ENCODE measurements around the gene TEF.

Gene TEF, protein sequence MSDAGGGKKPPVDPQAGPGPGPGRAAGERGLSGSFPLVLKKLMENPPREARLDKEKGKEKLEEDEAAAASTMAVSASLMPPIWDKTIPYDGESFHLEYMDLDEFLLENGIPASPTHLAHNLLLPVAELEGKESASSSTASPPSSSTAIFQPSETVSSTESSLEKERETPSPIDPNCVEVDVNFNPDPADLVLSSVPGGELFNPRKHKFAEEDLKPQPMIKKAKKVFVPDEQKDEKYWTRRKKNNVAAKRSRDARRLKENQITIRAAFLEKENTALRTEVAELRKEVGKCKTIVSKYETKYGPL

DNA sequence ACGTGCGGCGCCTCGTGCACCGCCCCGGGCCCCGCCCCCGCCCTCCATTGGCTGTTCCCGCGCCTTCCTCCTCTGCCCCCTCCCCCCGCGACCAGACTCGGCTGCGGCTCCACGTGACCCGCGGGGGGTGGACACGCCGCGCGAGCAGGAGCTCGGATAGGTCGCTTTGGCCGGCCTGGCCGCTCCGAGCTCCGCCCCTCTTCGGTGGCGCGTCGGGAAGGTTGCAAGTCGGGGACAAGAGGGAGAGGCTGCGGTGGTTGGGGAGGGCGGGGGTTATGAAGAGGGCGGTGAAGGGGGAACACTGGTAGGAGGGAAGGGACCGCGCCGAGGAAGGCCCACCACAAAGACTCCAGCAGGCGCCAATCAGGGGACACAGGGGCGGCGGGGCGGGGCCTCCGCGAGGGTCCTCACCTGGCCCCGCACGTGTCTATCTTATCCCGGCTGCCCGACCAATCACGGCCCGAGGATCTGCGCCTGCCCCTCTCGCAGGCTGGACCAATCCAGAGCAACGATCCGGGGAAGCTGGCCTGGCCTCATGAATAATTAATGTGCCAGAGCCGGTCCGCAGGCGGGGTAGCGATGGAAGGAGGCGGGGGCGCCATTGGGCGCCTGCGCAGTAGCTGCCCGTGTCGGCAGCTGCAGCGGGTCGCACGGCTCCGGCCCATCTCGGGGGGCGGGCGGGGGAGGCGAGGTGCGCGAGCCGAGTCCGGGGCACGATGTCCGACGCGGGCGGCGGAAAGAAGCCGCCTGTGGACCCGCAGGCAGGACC is at the start of gene TEF:
TEF (plus strand) TSS at position 614 of the 769 bp plus-strand sequence; CDS start at position 717, 103 bp downstream.
- Histone ChIP-seq H3K4me1 (ENCODE audit: insufficient read depth, low read length) (0 out of 2 replicates have a peak, but pooled peaks cover 5% of the 10 kb centered on the region), H3K9ac (ENCODE audit: low read depth, low read length) (peak within 1 kb of the TSS; percentile 77), H3K9me3 (ENCODE audit: control insufficient read depth, insufficient read depth, low read length) (no peaks in the 10 kb centered on the region), H3K36me3 (ENCODE audit: insufficient read depth, low read length) (no peaks in the 10 kb centered on the region)

DNA sequence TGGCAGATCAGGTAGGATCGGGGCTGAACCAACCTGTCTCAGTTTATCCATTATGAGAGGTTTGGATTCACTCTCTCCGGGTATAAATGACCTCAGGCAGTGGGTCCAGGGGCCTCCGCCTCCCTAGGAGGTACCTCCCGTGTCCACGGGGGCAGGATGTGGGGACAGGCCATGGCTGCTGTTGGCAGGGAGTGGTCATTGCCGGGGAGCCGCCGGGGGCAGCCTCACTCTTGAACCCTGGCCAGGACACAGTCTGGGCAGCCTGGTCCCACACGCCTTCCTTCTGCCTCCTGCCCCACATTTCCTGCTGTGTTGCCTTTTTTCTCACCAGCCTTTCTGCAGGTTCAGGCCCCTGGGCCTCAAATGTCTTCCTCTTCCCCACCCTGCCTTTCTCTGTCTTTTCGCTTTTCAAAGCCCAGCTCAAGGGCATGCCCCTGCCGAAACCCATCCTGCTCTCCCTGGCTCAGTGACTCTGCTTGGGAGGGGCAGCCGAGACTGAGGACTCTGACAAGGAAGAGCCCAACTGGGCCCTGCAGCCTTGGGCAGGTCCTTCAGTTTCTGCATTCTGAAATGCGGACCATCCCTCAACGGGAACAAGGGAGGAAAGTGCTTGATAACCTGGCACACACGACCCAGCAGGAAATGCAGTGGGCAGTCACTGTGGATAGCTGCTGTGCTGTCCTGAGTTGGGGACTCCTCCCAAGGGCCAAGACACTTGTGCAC is 49.4 kb upstream of the TEF start:
- no peaks in the 10 kb centered on the region for H3K4me1 ChIP-seq (ENCODE audit: insufficient read depth, low read length)
- no peak overlapping the region for H3K9ac ChIP-seq (ENCODE audit: low read depth, low read length)
- H3K36me3 ChIP-seq (ENCODE audit: insufficient read depth, low read length), result peaks cover 26% of the 10 kb centered on the region
- H3K9me3 ChIP-seq (ENCODE audit: control insufficient read depth, insufficient read depth, low read length), result no peaks in the 10 kb centered on the region

DNA sequence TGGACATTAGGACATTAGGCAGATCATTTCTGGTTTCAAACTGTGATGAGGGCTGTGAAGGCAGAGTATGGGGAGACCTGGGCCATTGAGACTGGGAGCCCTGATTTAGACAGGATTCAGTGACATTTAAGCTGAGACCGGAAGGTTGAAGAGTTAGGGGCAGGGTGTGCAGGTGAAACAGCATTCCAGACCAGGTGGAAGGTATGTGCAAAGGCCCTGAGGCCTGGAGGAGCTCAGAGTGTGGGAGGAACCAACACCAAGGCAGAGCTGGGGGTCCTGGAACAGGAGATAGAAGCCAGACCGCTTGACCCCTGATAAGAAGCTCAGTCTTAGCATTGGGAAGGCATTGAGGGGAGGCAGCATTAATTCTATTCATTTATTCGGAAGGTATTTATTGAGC is 47.9 kb upstream of the TEF start:
- Histone ChIP-seq H3K9me3 (ENCODE audit: control insufficient read depth, insufficient read depth, low read length) (no peaks in the 10 kb centered on the region), H3K4me1 (ENCODE audit: insufficient read depth, low read length) (no peaks in the 10 kb centered on the region), H3K9ac (ENCODE audit: low read depth, low read length) (no peak overlapping the region), H3K36me3 (ENCODE audit: insufficient read depth, low read length) (peaks cover 26% of the 10 kb centered on the region)

DNA sequence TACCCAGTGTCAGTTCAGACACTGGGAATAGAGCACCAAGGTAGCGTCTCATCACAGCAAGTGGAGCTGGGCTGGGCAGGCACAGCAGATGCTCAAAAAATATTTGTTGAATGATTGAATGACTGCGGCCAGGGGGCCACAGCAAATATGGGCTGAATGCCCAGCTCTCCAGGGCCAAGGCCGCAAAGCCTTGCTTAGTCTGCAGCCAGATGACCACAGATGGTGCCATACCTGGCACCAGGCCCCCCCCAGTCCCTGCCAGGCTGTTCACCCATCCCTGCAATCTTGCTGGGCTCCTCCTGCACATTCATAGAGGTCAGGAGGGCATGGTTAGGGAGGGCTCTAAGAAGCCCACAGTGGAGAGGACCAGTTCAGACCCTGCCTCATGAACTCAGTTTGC is 47.5 kb upstream of the TEF start:
- Histone ChIP-seq H3K36me3 (ENCODE audit: insufficient read depth, low read length) (peaks cover 26% of the 10 kb centered on the region), H3K9me3 (ENCODE audit: control insufficient read depth, insufficient read depth, low read length) (no peaks in the 10 kb centered on the region), H3K4me1 (ENCODE audit: insufficient read depth, low read length) (no peaks in the 10 kb centered on the region), H3K9ac (ENCODE audit: low read depth, low read length) (no peak overlapping the region)

DNA sequence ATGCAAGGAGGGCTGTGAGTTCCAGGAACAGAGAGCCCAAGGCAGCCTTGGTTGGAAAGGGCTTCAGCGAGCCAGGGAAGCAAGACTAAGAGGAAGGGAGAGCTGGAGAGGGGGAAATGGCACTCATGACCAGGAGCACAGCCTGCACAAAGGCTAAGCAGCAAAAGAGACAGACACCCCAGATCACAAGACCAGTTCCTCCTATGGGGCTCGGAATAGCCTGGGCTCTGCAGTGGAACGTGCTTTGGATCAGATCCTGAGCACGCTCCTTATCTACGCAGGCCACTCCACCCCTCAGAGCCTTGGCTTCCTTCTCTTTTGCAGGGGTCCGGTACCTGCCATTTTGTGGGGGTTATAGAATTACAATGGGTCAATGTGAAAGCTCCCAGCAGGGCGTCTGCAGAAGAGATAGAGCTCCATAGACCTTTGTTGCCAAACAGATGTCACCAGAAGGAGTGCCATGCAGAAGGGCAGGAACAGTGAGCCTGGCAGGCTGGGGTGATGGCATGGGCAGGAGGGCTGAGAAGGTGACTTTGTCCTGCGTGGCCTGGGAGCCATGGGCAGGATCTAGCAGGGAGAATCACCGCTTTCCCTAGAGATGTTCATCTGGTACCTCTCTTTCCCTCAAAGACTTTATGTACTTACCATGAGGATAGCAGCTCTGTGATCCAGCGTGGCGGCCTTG is 46.6 kb upstream of the TEF start:
- Histone ChIP-seq H3K4me1 (ENCODE audit: insufficient read depth, low read length) (no peaks in the 10 kb centered on the region), H3K9me3 (ENCODE audit: control insufficient read depth, insufficient read depth, low read length) (no peaks in the 10 kb centered on the region), H3K9ac (ENCODE audit: low read depth, low read length) (no peak overlapping the region), H3K36me3 (ENCODE audit: insufficient read depth, low read length) (peaks cover 28% of the 10 kb centered on the region)

DNA sequence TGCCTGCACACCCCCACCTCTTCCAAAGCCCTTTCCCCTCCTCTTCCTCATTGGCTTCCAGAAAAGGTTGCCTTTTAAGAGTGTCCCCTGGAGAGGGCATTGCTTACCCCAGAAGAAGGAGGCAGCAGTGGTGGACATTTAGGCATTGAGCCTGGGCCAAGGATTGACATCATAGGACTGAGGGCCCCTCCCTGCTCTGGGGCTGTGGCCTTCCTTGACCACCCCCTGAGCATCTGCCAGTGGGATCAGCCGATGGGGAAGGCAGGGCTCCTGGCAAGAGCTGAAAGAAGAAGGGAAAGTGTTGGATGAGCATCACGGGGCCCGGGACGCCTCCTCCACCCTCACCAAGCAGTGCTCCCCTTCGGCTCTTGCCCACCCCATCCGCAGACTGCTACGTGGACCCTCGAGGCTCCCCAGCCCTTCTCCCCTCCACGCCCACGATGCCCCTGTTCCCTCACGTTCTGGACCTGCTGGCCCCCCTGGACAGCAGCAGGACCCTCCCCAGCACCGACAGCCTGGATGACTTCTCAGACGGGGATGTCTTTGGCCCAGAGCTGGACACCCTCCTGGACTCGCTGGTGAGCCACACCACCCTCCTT is 43.0 kb upstream of the TEF start:
- H3K36me3 ChIP-seq (ENCODE audit: insufficient read depth, low read length), result peaks cover 15% of the 10 kb centered on the region; the same call in 1 of the 2 replicates
- H3K9me3 ChIP-seq (ENCODE audit: control insufficient read depth, insufficient read depth, low read length), result no peaks in the 10 kb centered on the region

DNA sequence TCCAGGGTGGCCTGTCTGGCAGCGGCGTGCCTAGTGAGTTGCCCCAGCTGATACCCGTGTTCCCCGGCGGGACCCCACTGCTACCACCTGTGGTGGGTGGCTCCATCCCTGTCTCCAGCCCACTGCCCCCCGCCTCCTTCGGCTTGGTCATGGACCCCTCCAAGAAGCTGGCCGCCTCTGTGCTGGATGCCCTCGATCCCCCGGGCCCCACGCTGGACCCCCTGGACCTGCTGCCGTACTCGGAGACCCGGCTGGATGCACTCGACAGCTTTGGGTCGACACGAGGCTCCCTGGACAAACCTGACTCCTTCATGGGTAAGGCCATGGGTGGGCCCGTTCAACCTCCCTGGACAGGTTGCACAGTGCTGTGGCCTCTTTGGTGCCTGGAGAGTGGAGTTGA is 41.9 kb upstream of the TEF start:
- Histone ChIP-seq H3K9ac (ENCODE audit: low read depth, low read length) (no peak overlapping the region), H3K9me3 (ENCODE audit: control insufficient read depth, insufficient read depth, low read length) (no peaks in the 10 kb centered on the region), H3K36me3 (ENCODE audit: insufficient read depth, low read length) (peaks cover 20% of the 10 kb centered on the region), H3K4me1 (ENCODE audit: insufficient read depth, low read length) (no peaks in the 10 kb centered on the region)

More for the DNA sequence above, 43.0 kb upstream of the TEF start:
- no peaks in the 10 kb centered on the region for H3K4me1 ChIP-seq (ENCODE audit: insufficient read depth, low read length)
- H3K9ac ChIP-seq (ENCODE audit: low read depth, low read length), result no peak overlapping the region

DNA sequence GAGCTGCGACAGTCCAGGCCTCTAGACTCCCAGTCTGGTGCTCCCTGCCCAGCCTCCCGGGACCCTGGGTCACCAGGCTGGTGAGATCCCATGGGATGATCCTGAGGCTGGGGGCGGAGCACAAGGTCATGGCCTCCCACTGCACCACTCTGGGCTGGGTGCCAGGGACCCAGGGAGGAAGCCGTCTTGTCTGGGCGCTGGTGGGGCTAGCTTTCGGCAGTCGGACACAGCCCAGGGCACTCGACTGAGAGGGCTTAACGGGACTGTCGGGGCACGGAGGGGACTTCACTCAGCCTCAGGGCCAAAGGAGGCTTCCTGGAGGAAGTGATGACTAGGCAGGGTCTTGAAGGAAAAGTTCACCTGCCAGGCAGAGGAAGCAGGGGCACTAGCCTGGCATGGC is 41.4 kb upstream of the TEF start:
- Histone ChIP-seq H3K36me3 (ENCODE audit: insufficient read depth, low read length) (peaks cover 23% of the 10 kb centered on the region), H3K9me3 (ENCODE audit: control insufficient read depth, insufficient read depth, low read length) (no peaks in the 10 kb centered on the region), H3K9ac (ENCODE audit: low read depth, low read length) (no peak overlapping the region), H3K4me1 (ENCODE audit: insufficient read depth, low read length) (no peaks in the 10 kb centered on the region)

DNA sequence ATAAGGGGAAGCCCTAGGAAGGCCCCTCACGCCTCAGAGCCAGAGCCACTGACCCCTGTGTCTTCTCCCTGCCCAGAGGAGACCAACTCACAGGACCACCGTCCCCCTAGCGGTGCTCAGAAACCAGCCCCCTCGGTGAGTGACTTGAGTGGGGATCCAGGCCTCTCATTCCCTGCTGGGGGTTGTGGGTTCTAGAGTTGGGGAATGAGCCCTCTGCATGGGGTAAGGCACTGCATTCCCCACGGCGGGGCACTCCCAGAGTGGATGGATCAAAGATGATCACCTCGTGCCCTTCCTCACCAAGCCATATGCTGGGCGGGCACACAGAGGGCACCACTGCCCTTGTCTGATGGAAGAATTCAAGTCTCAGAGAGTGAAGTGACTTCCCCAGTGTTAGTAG is 40.7 kb upstream of the TEF start:
- Histone ChIP-seq H3K4me1 (ENCODE audit: insufficient read depth, low read length) (no peaks in the 10 kb centered on the region), H3K9ac (ENCODE audit: low read depth, low read length) (no peak overlapping the region), H3K36me3 (ENCODE audit: insufficient read depth, low read length) (peaks cover 23% of the 10 kb centered on the region), H3K9me3 (ENCODE audit: control insufficient read depth, insufficient read depth, low read length) (no peaks in the 10 kb centered on the region)

DNA sequence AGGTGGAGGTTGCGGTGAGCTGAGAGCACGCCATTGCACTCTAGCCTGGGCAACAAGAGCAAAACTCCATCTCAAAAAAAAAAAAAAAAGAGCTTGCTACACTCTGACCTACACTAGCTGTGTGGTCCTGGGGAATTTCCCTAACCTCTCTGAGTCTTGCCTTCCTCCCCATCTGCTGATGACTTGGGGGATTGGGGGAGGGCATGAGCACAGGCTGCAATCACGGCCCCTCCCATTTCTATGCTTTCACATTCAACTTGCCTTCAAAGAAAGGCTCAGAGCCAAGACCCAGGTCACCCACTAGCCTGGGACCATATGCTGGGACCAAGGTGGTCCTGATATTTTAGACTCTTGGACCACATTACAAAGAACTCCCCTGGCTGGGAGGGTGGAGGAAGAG is 39.8 kb upstream of the TEF start:
- Histone ChIP-seq H3K36me3 (ENCODE audit: insufficient read depth, low read length) (peaks cover 23% of the 10 kb centered on the region), H3K9me3 (ENCODE audit: control insufficient read depth, insufficient read depth, low read length) (no peaks in the 10 kb centered on the region), H3K9ac (ENCODE audit: low read depth, low read length) (no peak overlapping the region), H3K4me1 (ENCODE audit: insufficient read depth, low read length) (no peaks in the 10 kb centered on the region)

DNA sequence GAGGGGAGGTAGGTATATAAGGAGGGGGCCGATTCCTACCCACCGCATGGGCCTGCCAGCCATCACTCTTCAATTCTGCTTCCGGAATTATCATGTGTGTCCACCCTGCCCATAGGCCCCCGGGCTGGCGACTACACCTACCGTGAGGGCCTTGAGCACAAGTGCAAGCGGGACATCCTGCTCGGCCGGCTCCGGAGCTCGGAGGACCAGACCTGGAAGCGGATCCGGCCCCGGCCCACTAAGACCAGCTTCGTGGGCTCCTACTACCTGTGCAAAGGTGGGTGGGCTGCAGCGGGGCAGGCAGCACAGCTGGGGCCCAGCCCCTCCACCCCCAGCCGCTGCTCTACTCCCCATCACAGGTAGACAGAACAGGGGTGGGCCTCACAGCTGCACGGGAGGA is 38.4 kb upstream of the TEF start:
- H3K9me3 ChIP-seq (ENCODE audit: control insufficient read depth, insufficient read depth, low read length), result no peaks in the 10 kb centered on the region
- no peak overlapping the region for H3K9ac ChIP-seq (ENCODE audit: low read depth, low read length)
- no peaks in the 10 kb centered on the region for H3K4me1 ChIP-seq (ENCODE audit: insufficient read depth, low read length)
- peaks cover 33% of the 10 kb centered on the region for H3K36me3 ChIP-seq (ENCODE audit: insufficient read depth, low read length)

DNA sequence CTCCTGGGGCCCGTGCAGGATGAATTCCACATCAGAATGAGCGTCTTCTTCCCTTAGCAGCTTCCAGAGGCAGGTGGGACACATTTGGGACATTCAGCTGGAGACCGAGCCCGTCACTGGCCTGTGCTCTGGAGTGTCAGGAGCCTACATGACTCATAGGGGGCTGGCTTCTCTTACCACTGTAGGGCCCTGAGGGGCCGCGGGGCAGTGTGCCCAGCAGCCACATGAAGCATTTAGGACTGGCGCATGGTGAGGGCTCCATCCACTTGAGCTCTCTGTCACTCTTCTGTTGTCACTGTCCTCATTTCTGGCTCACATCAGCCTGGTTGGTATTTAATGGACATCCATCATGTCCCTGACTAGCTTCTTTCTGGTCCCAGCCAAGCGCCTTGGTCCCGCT is 38.0 kb upstream of the TEF start:
- H3K4me1 ChIP-seq (ENCODE audit: insufficient read depth, low read length), result no peaks in the 10 kb centered on the region
- no peak overlapping the region for H3K9ac ChIP-seq (ENCODE audit: low read depth, low read length)
- H3K36me3 ChIP-seq (ENCODE audit: insufficient read depth, low read length), result peaks cover 37% of the 10 kb centered on the region
- no peaks in the 10 kb centered on the region for H3K9me3 ChIP-seq (ENCODE audit: control insufficient read depth, insufficient read depth, low read length)

DNA sequence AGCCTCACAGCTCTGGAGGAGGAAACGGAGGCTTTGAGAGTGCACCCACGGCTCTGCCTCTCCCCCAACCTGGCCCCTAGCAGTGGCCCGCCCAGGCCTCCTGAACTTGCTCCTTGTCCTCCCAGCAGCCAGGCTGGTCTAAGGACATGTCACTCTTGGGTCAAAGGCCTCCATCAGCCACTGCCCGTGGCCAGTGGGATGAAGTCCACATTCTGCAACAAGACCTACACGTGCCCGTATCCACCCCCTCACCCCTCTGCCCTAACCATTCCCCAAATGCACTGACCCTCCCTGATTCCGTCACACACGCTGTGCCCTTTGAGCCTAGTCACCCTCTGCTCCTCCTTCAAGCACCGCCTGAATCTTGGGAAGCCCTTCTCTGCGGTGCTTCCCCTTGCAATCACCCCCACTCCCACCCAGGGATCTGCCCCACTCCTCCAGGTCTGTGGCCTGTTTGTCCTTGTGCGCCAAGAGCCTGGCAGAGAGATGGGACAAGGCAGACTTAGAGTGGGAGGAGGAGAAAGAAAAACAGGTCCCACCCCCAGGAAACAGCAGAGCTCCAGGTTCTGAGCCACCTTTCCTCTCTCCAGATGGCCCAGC is 37.5 kb upstream of the TEF start:
- Histone ChIP-seq H3K4me1 (ENCODE audit: insufficient read depth, low read length) (no peaks in the 10 kb centered on the region), H3K36me3 (ENCODE audit: insufficient read depth, low read length) (peaks cover 37% of the 10 kb centered on the region), H3K9ac (ENCODE audit: low read depth, low read length) (no peak overlapping the region), H3K9me3 (ENCODE audit: control insufficient read depth, insufficient read depth, low read length) (no peaks in the 10 kb centered on the region)
